GM21723 (cell line): Measurements from ENCODE around the gene NWD2.
"Not testable (repeated sequence)": the region's sequence is repeated elsewhere in the genome, so short reads cannot be mapped to it uniquely, and the experiment has no call there.

Source experiments
- ATAC-seq: cut with Tn5 transposase; IDR thresholded peaks from one replicate; pipeline ENCODE4 v1.9.1; 2021; ENCODE audit warnings: mild to moderate bottlenecking, moderate library complexity; ENCODE audit not compliant: unreplicated experiment

Gene NWD2, protein sequence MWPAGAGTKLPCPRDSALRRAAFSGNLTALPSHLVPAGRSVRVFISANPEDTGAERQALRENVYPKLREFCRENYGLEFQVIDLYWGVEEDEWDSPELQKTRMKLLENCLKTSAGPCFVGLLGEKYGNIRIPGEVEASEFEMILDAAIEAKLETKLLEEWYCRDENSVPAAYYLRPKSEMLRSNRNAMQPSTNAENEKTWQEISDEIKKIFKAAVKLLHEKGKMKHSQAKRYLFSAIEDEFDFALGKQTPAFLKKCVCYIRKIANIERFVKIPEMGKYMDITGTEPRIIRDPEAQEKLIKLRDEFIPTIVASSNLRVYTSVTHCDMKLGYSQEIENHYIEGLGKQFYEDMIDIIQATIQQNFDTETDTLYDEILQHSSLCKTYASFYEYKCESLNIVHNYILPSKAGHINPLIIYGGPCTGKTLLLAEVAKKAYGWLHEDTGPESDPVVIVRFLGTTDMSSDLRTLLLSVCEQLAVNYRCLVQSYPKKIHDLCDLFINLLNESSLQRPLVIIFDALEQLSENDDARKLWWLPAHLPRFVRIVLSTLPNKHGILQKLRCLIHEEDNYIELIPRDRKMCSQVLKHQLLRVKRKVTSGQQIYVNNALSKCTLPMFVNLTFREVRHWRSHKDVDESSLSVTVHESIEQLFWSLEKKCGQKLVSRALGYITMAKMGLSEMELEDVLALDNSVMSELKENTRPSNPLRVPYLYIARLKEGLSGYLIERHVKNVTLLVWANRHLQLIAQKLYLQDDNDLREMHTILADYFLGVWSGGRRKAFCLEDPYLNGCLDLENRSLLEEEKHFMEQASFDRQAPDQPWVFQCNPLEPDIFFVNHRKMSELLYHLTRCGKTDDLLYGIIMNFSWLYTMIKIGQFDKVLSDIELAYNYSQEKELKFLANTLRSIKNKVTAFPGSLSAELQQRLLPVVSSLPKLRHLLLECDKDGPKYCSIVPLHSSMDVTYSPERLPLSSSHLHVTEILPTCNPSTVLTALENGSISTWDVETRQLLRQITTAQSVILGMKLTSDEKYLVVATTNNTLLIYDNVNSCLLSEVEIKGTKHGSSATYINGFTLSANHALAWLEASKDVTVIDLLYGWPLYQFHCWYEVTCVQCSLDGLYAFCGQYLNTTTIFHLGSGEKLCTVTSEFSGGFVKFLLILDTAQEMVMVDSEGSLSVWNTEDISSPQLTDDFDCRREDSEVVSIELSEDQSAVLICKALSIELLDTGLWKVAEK (N-terminal part only)

DNA sequence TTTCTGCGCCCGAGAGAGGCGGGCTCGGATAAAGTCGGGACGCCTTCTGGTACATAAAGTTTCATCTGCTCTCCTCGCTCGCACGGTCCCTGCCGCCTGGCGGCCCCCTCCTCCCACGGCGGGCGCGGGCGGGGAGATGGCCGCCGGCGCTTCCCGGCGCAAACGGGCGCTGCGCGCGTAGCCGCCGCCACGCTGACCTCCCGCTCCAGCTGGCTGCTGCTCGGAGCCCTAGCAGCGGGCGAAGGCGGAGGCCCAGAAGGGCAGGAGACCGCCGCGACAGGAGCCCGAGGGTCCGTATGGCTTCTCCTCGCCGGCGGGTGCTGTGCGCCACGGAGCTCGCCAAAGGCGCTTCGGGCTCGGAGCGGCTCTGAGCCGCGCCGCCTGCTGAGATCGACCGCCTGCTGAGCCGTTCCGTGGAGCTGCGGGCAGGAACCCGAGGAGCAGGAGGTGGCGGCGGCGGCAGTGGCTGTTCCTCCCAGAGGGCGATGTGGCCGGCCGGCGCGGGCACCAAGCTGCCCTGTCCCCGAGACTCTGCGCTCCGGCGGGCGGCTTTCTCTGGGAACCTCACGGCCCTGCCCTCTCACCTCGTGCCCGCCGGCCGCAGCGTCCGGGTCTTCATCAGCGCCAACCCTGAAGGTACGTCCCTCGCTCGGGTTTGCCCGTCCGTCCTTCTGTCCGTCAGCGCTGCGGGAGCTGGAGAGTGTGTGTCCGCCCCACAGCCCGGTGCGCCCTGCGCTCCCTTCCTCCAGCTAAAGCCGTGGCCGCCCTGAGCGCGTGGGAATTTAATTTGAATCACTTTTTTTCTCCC is at the start of gene NWD2:
TSS of gene NWD2 (plus strand) at position 161 of the 808 bp plus-strand sequence. CDS start at position 486, 325 bp downstream.
- no peak for ATAC-seq

DNA sequence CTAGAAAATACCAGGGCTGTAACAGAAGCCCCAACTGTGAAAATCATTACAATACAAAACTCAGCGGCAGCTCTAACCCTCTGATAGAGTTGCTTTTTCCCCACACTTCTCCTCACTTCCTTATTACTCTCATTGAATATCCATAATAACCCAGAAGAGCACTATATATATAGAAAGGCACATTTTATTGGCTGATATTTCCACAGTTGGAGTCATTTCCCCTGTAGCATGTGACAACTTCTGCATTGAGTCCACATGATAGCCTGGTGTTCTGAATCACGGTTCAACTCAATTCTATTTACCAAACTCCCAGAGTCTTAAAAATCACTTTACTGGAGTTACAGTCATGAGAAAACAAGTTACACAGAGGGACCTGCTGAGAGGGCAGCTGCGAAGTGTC is 46.6 kb upstream of the NWD2 start:
- ATAC-seq, result no peak

DNA sequence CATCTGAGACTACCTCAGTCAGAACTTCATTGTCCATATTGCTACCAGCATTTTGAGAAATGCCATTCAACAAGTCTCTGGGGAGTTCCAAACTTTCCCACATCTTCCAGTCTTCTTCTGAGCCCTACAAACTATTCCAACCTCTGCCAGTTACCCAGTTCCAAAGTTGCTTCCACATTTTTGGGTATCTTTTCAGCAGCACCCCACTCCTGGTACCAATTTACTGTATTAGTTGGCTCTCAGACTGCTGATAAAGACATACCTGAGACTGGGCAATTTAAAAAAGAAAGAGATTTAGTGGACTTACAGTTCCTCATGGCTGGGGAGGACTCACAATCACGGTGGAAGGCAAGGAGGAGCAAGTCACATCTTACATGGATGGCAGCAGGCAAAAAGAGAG is 39.8 kb upstream of the NWD2 start:
- ATAC-seq, result not testable (repeated sequence)

DNA sequence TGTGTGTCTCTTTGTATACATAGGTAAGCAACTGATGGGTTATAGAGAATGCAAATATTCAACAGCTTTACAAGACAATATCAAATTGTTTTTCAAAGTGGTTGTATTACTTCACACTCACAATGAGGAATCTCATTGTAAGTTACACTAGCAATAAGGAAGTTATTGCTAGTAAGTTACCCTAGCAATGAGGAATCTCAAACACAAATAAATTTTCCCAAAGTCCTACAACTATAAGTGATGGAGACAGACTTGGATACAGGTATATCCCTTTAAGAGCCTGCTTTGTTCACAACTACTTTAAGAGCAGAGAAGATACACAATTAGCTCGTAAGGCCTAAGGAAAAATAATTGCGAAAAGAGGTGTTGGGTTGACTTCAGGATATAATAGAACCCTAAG is 28.3 kb upstream of the NWD2 start:
- ATAC-seq, result no peak

DNA sequence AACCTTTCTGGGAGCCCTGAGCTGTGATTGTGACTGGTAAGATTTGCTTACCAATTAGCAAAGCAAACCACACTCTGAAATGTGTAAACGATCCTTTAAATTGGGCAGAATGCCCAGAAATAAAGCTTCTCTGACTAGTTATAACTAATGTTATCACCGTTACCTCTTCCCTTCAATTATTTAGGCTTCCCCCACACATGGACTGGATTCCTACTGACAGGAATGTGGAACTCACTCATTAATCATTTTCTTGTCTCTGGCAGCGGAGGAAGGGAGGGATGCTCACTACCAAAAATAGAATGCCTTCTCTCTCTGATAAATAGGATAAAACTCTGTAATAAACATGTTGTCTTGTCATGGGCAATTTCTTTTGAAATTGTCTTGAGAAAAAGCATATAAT is 25.3 kb upstream of the NWD2 start:
- no peak for ATAC-seq

DNA sequence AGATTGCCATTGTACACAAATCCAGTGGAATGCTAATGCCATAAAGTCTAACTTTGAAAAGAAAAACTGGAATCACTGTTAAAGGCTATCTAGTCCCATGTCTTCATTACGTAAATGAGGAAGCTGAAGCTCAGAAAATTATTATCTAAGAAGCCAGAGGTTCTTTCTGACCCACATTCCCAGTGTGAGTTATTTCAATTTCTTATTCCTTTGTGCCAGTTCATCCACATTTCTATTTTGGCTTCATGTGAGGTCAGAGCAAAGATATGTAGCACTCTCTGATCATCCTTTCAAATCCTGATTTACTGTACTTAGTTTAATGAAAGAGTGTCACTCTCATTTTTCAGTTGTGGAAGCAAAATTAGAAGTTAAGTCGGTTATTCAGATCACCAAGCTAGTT is 24.6 kb upstream of the NWD2 start:
- ATAC-seq, result no peak

DNA sequence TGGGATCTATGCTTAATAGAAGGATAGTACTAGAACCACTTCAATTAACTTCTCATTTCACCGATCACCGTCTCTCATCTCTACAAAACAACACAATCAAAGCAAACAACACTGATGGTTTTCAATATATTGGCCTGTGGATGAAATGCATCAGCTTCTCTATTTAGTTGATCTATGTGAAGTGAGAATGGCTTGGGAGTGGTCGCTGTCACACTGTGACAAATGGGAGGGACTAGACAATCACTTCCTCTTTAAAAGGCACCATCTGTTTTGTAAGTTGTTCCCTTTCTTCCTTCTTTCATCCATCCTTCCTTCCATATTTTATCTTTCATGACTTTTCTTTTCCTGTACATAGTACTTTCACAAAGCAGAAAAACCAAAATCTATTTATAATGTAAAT is 23.9 kb upstream of the NWD2 start:
- ATAC-seq, result no peak

DNA sequence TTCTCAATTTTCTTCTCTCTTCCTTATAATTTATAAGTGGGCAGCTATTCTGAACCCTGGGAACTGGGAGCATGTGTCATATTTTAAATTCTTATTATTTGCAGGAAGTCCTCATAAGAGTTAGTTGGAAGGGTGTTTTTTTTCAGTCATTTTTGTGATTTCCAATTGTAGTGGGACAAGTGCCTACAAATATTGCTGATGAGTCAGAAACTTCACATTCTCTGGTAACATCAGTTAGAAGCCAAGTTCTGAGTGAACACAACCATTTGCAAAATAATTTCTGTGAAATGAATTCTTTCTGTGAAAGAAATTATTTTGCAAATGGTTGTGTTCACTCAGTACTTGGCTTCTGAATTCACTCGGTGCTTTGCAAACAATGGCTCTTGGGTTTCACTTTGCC is 20.8 kb upstream of the NWD2 start:
- ATAC-seq, result no peak

DNA sequence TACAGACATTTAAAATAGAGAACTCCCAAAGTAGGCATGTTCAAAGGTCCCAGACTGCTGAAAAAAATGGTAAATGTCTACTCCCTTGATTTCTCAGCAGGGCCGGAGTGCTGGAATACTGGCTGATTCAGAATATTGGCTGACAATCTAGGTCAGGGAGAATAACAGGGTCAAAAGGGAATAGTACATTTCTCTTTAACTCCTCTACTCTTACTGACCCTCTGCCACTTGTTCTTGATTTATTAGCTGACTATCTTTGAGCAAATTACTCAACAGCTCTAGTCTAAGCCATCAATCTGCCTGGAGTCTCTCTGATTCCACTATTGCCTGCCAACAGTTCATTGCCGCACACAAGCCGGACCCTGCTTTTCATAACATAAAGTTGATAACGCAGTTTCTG is 19.7 kb upstream of the NWD2 start:
- ATAC-seq, result no peak

DNA sequence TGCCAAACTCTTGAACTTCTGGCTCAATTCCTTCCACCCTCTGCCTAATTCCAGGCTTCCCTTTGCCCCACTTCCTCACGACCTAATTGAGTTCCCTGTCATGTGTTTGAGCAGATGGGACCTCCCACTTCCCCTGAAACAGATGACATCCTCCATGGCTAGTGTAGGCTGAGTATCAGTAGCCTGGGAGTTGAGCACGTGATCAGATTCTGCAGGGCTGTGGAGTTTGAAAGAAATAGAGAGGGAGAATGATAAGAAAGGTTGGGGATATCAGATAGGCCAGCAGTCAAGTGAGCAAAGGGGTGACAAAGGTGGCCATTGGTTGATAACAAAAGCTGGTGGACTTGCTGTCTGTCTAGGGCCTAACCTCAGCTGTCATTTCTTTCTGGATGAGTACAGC is 18.8 kb upstream of the NWD2 start:
- no peak for ATAC-seq

DNA sequence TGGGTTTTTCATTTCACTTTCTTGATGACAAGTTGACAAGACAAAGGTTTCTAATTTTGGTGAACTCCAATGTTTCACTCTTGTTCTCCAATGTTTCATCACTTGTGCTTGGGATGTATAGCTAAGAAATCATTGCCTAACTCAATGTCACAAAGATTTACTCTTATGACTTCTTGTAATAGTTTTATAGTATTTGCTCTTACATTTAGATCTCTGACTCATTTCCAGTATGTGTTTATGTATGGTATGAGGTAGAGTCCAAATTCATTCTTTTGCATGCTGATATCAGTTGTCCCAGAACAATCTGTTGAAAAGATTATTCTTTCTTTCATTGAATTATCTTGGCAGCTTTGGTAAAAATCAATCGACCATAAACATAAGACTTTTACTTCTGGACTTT is 12.2 kb upstream of the NWD2 start:
- ATAC-seq, result no peak

DNA sequence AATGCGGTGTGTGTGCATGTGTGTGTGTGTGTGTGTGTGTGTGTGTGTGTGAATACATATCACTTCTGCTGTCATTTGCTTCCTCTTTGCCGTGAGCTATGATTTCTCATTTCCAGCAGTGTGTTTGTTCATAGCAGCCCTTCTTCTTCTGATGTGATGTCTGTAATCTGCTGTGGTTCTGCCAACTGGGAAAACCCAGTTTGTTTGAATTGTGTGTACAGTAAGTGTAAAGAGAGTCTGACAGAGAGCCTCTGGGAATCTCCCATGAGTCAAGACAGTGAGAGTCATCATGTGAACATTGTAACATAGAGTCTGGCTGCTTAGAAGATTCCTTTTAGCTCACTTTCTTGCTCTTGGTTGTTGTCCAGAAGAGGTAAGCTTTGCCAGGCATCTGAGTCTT is 8.4 kb upstream of the NWD2 start:
- peak; percentile 69 for ATAC-seq

DNA sequence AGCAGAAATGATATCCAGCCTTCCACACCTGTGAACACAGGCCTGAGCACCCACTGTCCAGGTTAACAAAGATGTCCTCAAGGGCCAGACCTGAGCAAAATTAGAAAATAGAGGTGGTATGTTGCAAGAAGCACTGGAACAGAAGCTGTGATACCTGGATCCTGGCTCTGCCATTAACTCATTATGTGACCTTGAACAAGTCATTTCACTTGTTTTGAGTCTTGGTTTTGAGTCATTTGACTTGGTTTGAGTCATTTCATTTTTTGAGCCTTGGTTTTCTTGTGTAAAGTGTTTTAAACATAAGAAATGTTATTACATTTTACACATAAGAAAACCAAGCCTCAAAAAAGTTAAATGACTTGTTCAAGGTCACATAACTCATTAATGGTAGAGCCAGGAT is 2.9 kb upstream of the NWD2 start:
- ATAC-seq, result no peak

DNA sequence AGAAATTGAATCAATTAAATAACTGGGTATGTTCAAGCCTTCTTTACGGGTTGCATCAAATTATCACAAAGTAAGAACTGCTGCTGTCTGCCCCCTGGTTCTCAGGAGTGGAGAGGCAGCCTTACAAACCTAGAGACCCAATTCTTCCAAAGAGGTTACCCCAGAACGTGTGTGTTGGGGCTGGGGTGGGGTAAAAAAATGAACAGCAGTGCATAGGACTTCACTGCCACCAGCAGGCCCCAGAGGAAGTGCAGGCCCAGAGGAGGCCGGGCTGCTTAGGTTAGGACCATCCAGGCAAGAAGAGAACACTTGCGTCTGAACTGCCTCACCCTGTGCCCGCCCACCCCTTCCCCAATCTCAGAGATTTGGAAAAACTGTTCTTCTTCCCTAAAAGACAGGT is 1.5 kb upstream of the NWD2 start:
- ATAC-seq, result no peak

DNA sequence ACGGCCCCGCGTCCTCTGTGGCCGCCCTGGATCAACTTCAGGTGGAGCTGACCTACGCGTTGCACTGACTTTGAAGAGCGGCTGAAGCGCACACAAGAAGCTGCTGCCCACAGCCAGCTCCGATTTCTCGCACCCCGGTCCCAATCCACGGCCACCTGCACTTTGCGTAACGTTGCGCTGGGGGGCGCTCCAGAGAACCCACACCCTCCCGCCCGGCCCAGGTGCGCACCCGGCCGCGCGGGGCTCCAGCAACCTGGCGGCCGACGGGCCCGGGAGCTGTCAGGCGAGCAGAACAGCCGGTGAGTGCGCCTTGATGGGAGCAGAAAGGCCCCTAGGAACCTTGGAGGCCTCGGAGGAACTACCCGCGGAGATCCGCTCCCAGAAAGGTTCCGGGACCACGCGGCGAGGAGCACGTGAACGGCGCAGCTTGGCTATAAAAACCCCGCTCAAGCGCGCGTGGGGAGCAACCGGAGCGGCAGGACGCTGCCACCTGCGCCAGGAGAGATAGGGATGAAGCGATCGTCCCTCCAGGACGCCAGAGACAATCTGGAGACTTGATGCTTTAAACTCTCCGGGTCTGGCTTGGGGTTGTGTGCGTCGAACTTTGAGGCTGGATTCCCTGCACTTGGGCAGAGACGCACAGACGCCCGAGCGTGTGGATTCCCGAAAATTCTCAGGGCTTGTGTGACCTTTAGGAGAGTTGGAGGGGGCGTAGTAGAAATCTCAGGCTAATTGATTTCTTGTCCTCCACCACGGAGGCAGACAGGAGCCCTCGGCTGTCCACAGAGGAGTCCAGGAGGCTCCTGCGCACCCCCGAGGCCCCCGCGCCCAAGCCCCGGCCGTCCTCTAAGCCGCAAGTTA is 591 bp upstream of the NWD2 start:
- ATAC-seq, result no peak

DNA sequence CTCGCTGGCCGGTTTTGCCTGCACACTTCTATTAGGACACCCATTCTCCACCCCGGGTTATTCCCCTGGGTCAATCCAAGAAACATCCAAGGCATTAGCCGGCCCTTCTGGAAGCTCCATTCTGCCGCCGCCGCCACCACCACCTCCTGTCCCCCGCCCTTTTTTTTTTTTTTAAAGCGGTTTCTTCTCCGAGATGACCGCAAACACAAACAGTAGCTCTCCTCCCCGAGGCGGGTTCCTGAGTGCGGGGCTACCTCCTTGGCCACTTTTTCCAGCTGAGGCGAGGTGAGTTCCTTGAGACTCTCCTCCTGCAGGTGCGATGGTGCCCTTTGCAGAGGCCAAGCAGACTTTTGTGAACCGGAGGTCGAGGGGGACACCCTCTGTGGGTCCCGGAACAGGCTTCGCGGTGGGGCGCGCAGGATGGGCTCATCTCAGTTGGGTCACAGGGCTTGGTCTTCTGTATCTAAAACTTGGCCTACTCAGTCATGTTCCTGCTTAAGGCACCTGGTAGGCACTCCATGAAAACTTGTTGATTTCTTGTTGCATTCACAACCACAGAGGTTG is 930 bp downstream of the NWD2 start:
- ATAC-seq, result no peak

DNA sequence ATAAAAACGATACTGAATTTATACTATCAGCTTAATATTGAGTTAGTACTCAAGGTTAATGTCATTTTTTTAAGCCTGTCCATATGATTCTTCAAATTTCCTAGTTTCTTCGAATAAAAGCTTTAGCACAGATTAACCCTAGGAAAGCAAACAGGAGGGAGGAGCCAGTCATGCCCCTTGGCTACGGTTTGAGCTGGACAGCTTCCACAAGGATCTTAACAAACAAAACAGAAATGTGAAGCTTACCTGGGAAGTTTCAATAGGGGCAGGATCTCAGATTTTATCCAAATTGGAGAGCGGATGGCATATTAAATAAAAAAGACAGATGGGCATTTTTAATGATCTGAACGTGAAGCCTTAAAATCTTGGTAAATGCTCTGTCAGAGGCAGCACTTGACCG is 2.3 kb downstream of the NWD2 start:
- no peak for ATAC-seq

DNA sequence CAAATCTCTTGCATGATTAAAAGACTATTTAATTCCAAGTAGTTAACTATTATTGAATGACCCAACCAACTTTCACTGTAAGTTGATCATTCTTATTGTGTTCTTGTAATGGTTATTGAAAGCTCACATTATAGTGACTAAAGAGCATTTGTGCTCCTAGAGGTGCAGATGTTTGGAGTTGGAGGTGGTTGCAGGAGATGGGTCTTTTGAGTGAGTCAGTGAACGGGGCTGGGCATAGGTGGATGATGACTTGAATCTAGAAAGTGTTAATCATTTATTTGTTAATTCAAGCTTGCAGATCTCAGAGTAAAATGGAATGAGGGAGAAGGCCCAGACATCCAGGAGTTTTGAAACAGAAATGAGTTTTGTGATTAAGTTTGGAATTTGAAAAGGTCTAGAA is 13.7 kb downstream of the NWD2 start:
- no peak for ATAC-seq

DNA sequence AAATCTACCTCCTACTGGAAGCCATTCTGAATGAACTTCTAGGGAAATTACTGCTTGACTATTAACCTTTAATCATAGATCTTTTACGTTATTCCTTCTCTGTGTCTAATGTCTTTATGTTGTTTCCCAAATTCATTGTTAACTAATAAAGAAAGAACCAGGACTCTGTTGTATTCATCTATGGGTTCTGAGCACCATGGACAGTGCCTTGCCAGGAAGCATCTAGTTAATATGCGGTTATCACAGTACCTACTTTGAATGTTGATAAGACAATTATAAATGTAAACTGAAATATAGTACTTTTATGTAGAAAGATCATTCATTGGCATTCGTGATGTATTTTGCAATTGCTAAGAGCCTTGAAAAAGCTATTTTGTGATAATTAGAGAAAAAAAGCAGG is 23.8 kb downstream of the NWD2 start:
- ATAC-seq, result no peak
